HepG2 (cell line): ENCODE results near the gene KDM1B.

ENCODE experiments used
- PTBP1 ChIP-seq: fragments of 200-400 bp; formaldehyde crosslinking; IDR thresholded peaks from 2 replicates; pipeline ENCODE4 v1.6.1; 2018; ENCODE audit warnings: low read length, low read depth; ENCODE audit not compliant: poor library complexity, severe bottlenecking
- RBAK ChIP-seq: sonication (generic); formaldehyde crosslinking; IDR thresholded peaks from 2 replicates; pipeline ENCODE4 v1.5.1; 2020; ENCODE audit warnings: mild to moderate bottlenecking, missing genetic modification reagents
- TBX2 ChIP-seq: sonication (generic); formaldehyde crosslinking; IDR thresholded peaks from 2 replicates; pipeline ENCODE4 v1.5.0; 2020; ENCODE audit warnings: missing genetic modification reagents, mild to moderate bottlenecking, borderline replicate concordance
- TOPORS ChIP-seq: sonication (generic); formaldehyde crosslinking; IDR thresholded peaks from 2 replicates; pipeline ENCODE4 v1.8.0; 2023; ENCODE audit warnings: mild to moderate bottlenecking, missing genetic modification reagents
- ZNF12 ChIP-seq: sonication (generic); formaldehyde crosslinking; IDR thresholded peaks from 2 replicates; pipeline ENCODE4 v1.5.0; 2020; ENCODE audit warnings: missing genetic modification reagents
- TF ChIP-seq, protein P1 (sequence below): sonication (generic); formaldehyde crosslinking; IDR thresholded peaks from 2 replicates; pipeline ENCODE4 v1.4.0; 2020; ENCODE audit warnings: mild to moderate bottlenecking, missing genetic modification reagents

GRCh38 chr6:18243302-18243893 is 88.2 kb downstream of the KDM1B start:
- TF ChIP-seq, protein P1, sequence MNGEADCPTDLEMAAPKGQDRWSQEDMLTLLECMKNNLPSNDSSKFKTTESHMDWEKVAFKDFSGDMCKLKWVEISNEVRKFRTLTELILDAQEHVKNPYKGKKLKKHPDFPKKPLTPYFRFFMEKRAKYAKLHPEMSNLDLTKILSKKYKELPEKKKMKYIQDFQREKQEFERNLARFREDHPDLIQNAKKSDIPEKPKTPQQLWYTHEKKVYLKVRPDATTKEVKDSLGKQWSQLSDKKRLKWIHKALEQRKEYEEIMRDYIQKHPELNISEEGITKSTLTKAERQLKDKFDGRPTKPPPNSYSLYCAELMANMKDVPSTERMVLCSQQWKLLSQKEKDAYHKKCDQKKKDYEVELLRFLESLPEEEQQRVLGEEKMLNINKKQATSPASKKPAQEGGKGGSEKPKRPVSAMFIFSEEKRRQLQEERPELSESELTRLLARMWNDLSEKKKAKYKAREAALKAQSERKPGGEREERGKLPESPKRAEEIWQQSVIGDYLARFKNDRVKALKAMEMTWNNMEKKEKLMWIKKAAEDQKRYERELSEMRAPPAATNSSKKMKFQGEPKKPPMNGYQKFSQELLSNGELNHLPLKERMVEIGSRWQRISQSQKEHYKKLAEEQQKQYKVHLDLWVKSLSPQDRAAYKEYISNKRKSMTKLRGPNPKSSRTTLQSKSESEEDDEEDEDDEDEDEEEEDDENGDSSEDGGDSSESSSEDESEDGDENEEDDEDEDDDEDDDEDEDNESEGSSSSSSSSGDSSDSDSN (CRISPR knock-in tag) = no peak
- TF ChIP-seq TBX2 (CRISPR knock-in tag) (no peak), TOPORS (CRISPR knock-in tag) (no peak), PTBP1 (no peak), RBAK (no peak), ZNF12 (CRISPR knock-in tag) (no peak)
